HG02943 (cell line): ENCODE measurements around the gene NDUFB10.

Experiments
- ATAC-seq: cut with Tn5 transposase; IDR thresholded peaks from one replicate; pipeline ENCODE4 v1.9.1; 2021; ENCODE audit warnings: mild to moderate bottlenecking, low read depth, moderate library complexity; ENCODE audit not compliant: unreplicated experiment

The NDUFB10 gene

GRCh38 chr16:1998852-1999801 lies 39.8 kb downstream of the NDUFB10 start:
- no peak for ATAC-seq

- no peak for ATAC-seq
Observed at GRCh38 chr16:1999866-2000514, 40.7 kb downstream of the NDUFB10 start.

DNA sequence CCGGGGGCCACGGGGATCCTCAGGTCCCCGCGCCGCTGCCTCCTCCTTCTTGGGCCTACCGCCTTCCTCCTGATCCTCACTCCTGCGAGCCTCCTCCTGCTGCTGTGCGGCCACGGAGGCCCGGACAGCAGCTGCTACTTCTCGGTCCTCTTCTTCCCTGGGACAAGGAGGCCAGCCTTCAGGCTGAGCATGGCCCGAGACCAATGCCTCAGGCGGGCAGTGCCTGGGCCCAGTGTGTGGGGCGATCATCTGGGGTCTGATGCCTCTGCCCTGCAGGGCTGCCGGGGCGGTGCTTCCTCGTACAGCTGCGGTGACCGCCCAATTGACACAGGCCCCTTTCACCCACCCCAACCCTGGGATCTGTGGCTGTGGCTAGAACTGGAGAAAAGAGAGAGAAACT lies 41.7 kb downstream of the NDUFB10 start:
- ATAC-seq: no peak

GRCh38 chr16:2001456-2002355 lies 42.4 kb downstream of the NDUFB10 start:
- ATAC-seq: no peak

DNA sequence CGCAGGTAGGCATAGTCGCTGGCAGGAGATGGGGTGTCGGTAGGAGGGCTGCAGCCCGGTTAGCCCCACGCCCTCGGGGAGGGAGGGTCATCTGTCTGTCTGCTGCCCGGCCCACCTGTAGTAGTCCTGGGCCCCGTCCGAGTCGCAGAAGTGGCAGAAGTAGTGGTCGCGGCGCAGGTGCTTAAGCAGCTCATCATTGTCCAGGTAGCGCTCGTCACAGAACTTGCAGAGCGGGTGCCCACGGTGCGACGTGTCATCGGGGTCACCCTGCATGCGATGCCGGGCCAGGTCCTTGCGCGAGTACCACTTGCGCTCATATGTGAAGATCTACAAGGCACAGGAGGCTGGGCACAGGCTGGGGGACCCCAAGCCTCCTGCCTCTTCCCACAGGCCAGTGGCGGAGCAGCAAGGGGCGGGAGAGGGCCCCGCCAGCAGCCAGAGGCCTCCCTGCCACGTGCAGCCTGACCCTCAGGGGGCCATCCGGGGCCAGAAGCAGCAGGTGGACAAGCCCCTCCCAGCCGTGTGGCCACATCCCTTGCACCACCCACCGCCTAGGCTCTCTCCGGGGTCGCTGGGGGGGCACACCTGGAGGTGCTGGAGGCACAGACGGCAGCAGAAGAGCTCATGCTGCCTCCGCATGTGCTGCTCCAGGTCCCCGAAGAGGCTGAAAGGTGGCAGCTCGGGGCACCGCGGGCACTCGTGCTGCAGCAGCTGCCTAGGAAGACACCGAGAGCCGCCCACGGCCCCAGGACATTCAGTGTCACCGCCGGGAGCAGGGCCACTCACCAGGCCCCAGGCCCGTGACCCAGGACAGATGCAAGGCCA lies 43.3 kb downstream of the NDUFB10 start:
- no peak for ATAC-seq

DNA sequence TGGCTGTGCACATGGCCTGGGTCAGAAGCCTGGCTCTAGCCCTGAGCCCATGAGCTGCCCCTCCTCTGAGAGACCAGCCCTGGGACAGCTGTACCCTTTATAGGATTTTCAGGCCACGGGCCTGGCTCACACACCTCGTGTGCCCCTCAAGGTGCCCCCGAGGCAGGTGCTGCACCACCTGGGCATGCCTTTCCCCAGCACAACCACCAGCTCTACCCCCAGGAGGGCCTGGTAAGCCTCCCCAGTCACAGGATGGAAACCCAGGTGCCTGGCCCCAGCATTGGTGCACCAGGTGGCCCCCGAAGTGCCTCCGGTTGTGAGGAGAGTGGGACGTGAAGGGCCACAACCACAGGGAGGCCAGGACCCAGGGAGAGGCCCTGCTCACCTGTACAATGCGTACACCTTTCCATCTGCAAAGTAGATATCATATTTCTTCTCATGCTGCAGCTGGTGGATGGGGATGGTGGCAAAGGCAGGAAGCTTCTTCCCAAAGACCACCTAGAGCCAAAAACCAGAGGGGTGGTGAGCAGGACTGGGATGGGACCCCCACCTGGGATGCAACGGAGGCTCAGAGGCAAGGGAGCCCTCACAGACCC lies 44.0 kb downstream of the NDUFB10 start:
- ATAC-seq: no peak

- peak; percentile 54 for ATAC-seq
Observed at GRCh38 chr16:2003827-2004641, 44.7 kb downstream of the NDUFB10 start.

- no peak for ATAC-seq
Observed at GRCh38 chr16:2004795-2005517, 45.6 kb downstream of the NDUFB10 start.

- no peak for ATAC-seq
Observed at GRCh38 chr16:2005646-2006045, 46.3 kb downstream of the NDUFB10 start.

DNA sequence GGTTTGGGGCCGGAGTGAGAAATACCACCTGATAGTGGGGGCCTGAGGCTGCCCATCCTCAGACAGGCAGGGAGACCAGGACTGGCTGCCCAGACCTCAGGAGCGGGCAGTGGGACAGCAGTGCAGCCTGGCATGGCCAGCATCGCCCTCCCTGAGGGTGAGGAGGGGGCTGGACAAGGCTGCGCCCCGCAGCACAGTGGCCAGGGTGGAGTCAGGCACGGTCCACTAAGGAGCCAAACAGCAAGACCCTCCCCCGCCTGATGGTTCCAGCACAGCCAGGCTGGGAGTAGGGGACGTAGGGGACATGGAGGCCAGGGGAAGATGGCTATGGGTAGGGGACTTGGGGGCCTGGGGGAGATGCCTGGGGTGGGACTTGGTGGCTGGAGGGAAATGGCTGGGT lies 47.0 kb downstream of the NDUFB10 start:
- ATAC-seq: no peak

- ATAC-seq: no peak
Observed at GRCh38 chr16:2007081-2007836, 47.9 kb downstream of the NDUFB10 start.

- ATAC-seq: no peak
Observed at GRCh38 chr16:2008009-2008526, 48.7 kb downstream of the NDUFB10 start.

DNA sequence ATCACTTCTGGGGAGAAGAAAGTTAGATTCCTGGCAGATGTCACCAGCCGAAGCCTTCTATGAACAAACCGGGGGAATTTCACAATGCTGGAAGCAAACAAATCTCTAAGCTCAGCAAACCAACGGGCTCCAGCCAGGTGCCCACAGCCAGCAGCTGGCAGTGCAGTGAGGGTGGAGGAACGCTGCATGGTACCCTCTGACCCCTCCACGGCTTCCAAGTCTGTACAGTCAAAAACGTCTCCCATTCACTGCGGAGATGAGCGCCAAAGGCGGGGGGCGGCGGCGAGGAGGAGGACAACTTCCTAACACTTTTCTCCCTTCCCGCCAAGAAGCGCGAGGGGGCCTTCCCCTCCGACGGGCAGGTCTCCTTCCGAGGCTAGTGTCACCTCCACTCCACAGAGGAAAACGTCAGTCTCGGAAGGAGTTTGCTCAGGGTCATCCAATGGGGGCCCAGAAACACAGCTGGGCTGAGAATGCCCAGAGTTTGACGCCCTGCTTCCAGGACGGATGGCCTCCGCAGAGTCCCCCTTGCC lies 49.4 kb downstream of the NDUFB10 start:
- peak; percentile 2 for ATAC-seq

GRCh38 chr16:2009164-2009711 lies 49.9 kb downstream of the NDUFB10 start:
- peak; percentile 32 for ATAC-seq

GRCh38 chr16:2009791-2010510 lies 50.6 kb downstream of the NDUFB10 start, which contains the start of gene ZNF598:
Gene ZNF598 (minus strand): TSS chr16:2009821.
- peak; percentile 78 for ATAC-seq
